HUDEP-2 (cell line): ENCODE measurements around the gene MYBPHL.

Experiments used
- DNase-seq, 76 experiments: peaks; one replicate each; lab custom pipeline; 2025; ENCODE audit not compliant: unreplicated experiment in 76 of 76; lab: John Stamatoyannopoulos, UW

Gene MYBPHL

DNA sequence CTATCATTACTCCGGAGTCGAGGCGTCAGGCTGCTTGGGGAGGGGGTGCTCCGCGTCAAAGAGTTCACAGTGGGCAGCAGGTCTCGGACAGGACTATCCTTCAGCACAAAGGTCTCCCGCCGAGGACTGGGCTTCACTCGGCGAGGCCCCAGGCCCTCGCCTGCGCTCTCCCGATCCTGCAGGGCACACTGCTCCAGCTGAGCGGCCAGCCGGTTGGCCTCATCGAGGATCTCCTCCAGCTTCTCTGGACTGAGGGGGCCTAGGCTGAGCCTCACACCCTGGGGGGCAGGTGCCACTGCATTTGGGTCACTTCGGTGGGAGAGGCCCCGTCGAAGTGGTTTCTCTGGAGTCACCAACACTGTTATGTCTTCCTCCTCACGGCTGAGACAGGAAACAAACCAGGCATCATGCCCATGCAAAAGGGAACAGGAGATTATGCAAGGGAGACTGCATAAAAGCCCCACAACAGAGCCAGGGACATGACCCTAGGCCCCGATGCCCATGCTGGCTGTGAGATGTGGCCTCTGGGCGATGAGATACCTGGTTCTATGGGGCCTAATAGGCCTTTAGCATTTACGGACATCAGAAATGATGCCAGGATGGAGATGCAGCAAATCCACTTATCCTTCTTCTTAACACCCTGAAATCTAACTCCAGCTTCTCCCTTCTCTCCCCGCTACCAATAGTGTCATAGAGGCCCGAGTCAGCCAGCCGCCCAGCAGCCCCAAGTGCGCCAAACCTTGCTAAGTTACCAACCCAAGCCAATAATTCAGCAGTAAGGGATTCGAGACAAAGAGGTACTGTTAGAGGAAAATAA lies 24.9 kb downstream of the MYBPHL start:
- DNase-seq = no peak

DNA sequence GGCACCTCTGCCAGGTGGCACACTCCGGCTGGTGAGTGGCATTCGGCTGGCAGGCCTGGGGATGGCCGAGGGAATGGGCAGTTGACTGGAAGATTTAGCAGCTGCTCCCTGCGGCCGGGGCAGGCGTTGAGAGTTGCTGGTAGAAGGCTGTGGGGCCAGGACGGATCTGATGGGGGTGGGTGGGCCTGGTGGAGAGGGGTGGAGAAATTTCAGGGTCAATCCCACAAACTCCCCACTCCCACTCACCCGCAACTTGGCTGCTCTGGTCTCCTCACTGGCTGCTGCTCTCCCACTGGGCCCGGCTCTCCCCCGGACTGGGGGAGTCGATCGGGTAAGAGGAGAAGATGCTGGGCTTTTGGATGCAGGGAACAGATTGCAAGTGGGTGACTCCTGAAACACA lies 25.9 kb downstream of the MYBPHL start:
- no peak for DNase-seq

DNA sequence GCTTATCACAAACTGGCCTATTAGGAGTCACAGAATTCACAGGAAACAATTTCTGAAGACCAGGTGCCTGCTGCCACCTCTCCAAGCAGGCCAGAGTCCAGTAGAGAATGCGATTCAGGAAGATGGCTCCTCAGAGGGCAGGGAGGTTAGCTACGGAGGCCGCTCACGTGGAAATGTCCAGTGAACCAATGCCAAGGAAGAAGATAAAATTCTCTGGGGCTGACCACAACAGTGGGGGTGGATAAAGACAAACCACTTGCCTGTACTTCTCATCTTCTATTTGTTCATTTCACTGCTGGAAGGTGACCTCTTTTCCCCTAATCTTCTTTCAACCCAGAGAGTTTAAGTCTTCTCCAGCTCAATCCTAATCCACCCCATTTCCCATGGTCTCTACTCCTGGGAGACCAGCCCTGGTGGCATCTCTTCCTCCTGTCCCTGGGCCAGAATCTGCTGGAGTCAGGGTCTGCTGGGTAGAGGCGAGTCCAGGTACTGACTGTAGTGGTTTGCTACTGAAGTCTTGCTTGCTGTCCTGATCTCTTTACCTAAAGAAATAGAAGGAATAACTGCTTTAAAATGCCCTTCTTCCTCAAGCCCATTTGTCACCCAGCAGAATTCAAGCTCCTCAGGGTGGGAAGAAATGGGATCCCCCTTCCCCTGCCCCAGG lies 27.1 kb downstream of the MYBPHL start:
- peak in 7 of 76 experiments; percentile 10 to 42 (median 21) for DNase-seq

DNA sequence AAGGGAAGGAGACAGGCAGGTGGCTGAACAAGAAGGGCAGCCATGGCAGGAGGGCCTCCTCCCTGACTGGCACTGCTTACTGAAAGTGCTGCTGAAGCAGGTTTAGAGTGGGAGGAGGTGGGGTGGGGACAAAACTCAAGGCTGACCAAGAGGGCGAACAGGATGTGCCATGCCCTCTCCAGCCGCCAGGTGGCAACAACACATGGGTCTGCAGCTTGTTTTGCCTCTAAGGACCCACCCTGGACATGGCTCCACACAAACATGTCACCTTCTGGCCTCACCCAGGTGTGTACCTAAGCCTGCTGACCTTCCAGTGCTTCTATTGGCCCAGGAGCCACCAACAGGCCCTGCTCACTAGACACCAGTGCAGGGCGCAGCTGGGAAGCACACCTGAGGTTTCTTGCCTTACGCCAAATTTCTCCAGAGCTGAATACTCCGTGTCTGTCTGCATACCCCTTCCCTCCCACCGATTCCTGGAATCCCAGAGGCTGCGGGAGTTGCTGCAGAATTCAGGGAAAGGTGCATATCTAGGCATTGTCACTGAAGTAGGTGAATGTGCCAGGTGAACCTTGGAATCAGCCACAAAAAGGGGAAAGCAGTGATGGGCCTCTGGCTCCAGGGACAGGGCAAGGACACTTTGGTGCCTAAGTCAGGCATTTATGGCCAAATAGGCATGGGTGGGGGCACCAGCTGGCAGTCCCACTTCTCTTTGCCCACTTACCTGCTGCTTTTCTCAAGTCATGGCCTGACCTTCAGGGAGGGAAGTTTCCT lies 29.2 kb downstream of the MYBPHL start:
- peak in 74 of 76 experiments; percentile 9 to 88 (median 70) for DNase-seq

DNA sequence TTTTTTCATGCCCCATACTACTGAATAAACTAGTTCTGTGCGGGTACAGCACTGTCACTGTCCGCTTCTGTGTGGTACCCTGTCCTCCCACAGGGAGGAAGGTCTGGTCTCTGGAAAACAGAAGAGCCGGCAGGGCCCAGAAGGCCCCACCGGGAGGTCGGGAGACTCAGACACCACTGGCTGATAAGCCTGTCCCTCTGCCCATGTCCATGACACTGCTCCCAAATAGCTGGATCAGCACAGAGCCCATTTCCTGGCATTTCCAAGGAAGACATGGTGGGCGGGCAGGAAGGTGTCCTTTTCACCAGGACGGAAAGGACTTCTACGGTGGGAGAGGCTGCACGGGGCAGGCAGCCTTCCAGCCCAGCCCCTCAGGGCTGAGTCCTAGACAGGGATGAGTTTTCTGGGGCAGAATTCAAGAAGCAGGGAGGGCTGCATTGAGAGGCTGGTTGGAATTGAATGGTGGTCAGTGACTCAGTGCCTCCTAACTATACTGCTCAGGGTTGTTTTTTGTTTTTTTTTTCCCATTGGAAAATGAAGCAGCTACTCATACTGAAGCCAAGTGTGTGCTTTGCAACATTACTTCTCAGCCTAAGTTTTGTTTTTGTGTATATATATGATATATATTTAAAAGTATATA lies 31.0 kb downstream of the MYBPHL start:
- DNase-seq = no peak

DNA sequence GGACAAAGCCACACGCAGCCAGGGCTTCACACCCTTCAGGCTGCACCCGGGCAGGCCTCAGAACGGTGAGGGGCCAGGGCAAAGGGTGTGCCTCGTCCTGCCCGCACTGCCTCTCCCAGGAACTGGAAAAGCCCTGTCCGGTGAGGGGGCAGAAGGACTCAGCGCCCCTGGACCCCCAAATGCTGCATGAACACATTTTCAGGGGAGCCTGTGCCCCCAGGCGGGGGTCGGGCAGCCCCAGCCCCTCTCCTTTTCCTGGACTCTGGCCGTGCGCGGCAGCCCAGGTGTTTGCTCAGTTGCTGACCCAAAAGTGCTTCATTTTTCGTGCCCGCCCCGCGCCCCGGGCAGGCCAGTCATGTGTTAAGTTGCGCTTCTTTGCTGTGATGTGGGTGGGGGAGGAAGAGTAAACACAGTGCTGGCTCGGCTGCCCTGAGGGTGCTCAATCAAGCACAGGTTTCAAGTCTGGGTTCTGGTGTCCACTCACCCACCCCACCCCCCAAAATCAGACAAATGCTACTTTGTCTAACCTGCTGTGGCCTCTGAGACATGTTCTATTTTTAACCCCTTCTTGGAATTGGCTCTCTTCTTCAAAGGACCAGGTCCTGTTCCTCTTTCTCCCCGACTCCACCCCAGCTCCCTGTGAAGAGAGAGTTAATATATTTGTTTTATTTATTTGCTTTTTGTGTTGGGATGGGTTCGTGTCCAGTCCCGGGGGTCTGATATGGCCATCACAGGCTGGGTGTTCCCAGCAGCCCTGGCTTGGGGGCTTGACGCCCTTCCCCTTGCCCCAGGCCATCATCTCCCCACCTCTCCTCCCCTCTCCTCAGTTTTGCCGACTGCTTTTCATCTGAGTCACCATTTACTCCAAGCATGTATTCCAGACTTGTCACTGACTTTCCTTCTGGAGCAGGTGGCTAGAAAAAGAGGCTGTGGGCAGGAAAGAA lies 32.0 kb downstream of the MYBPHL start:
- DNase-seq = no peak

DNA sequence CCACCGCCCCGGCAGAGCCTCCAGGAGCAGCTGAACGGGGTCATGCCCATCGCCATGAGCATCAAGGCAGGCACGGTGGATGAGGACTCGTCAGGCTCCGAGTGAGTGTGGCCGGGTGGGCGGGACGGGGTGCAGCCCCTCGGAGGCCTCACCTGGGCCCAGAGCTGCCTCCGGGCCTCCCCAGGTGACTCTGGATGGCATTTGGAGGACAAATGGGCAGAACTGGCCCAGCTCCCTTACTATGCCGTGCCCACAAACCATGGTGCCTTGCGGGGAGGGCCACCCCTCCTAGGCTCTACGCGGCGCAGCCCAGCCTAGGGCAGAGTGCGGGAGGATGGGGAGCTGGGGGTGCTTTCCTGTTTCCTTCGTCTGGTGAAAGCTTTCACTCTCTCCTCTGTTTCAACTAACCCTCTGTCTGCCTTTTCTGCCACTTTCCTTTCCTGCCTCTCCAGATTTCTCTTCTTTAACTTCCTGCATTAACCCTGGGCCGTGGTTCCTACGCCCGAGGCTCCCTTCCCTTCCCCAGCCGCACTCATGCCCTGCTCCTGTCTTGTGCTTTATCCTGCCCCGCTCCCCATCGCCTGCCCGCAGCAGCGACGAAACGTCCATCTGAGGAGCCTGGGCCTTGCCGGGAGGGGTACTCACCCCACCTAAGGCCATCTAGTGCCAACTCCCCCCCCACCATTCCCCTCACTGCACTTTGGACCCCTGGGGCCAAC lies 33.1 kb downstream of the MYBPHL start:
- no peak for DNase-seq

DNA sequence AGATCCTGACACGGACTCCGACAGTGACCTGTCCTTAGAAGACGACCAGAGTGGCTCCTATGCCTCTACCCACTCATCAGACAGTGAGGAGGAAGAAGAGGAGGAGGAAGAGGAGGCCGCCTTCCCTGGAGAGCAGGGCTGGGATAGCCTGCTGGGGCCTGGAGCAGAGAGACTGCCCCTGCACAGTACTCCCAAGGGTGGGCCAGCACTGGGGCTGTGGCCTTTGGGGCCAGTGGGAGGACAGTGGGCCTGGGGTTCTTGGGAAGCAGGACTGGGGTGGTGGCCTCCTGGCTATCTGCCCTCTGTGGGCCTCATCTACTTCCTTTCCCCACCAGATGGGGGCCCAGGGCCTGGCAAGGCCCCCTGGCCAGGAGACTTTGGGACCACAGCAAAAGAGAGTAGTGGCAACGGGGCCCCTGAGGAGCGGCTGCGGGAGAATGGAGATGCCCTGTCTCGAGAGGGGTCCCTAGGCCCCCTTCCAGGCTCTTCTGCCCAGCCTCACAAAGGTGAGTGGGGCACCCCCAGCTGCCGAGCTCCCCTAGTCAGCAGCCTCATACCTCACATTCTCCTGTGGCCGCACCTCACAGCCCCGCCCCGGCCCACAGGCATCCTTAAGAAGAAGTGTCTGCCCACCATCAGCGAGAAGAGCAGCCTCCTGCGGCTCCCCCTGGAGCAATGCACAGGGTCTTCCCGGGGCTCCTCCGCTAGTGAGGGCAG lies 33.8 kb downstream of the MYBPHL start:
- DNase-seq = no peak

DNA sequence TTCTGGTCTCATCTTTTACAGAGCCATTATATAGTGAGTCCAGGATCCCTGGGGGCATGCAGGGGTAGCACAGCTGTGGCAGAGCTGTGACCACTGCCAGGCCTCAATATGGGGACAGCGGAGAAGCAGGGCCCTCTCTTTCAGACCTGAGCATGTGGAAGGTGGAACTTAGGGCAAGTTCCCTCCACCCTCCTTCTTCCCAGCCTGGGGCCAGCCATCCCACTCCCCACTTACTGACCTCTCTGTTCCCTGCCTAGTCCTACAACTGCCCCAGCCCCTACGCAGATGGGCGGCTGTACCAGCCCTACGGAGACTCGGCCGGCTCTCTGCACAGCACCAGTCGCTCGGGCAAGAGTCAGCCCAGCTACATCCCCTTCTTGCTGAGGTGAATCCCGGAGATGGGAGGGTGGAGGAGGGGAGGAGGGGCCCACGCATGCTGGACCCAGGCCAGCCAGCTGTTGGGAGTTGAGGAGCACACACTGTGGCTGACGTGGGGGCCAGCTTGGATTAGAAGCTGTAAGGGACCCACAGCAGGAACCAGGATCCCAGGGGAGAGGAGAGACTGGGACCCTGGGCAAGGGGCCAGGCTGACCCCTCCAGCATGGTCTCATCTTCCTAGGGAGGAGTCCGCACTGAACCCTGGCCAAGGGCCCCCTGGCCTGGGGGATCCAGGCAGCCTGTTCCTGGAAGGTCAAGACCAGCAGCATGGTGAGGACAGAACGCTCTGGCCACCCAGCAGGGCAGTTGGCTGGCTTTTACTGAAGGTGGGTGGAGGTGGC lies 34.6 kb downstream of the MYBPHL start:
- DNase-seq = no peak

DNA sequence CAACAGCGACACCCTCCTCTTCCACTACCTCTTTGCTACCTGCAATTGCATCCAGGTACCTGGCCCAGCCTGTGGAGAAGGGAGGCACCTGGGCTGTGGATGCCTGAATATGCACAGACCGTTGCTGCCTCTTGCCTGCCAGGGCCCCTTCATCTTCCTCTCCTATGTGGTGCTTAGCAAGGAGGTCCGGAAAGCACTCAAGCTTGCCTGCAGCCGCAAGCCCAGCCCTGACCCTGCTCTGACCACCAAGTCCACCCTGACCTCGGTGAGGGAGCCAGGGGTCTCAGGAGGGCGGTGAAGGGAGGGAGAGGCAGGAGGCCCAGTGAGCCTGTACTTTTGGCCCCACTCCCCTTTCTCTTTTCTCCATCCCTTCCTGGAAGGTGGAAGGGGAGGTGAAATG lies 35.4 kb downstream of the MYBPHL start:
- DNase-seq = no peak

DNA sequence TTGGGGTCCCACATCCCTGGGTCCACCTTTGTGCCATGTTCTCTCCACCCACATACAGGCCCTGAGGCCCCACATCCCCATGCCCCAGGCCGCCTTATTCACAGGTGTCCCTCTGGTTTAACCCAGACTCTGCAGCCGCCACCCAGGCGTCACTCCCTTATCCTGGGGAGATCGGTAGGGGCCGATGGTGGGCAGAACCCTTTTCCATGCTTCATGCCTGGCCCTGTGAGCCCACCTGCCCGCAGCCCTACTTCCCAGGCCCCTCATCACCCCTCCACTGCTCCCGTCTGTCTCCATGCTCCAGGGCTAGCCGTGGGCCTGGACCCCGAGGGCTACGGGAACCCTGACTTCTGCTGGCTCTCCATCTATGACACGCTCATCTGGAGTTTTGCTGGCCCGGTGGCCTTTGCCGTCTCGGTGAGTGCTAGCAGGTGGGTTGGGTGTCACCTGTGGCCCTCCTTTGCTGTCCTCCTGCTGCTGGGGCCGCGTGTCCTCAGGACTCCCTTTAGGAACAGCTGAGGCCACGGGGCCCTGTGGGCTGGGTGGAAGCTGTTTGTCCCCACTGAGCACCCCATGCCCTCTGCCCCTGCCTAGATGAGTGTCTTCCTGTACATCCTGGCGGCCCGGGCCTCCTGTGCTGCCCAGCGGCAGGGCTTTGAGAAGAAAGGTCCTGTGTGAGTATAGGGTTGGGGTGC lies 36.0 kb downstream of the MYBPHL start:
- no peak for DNase-seq

DNA sequence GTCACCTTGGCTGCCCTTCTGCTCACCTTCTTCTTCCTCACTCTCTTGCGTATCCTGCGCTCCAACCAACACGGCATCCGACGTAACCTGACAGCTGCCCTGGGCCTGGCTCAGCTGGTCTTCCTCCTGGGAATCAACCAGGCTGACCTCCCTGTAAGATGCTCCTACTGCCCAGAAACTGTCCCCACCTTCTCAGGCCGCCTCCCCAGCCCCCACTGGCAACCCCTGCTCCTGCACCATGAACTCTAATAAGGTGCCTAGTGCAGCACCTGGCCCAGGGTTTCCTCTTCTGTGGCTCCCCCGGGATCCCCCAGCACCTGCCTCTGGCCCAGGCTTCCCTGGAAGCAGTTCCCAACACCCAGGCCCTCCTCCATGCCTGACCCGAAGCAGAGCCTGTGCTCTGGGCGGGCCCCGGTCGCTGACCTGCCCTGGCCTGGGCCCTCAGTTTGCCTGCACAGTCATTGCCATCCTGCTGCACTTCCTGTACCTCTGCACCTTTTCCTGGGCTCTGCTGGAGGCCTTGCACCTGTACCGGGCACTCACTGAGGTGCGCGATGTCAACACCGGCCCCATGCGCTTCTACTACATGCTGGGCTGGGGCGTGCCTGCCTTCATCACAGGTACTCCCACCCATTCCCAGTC lies 36.7 kb downstream of the MYBPHL start:
- no peak for DNase-seq

DNA sequence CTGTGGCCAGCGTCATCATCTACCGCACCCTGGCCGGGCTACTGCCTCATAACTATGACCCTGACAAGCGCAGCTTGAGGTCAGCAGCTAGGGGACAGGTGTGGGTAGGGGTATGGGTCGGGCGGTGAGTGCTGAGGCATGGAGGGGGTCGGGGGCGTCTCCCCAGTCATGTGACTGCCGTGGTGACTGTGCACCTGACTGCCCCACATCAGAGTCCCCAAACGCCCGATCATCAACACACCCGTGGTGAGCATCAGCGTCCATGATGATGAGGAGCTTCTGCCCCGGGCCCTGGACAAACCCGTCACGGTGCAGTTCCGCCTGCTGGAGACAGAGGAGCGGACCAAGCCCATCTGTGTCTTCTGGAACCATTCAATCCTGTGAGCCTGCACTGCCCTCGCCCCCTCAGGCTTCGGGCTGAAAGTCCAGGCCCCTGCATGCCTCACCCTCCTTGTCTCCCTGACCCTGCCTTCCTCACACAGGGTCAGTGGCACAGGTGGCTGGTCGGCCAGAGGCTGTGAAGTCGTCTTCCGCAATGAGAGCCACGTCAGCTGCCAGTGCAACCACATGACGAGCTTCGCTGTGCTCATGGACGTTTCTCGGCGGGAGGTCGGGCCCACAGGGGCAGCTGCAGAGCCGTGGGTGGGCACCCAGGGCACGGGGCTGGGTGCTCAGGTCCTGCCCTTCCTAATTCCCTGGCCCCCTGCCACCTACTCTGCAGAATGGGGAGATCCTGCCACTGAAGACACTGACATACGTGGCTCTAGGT lies 37.4 kb downstream of the MYBPHL start:
- DNase-seq = no peak

DNA sequence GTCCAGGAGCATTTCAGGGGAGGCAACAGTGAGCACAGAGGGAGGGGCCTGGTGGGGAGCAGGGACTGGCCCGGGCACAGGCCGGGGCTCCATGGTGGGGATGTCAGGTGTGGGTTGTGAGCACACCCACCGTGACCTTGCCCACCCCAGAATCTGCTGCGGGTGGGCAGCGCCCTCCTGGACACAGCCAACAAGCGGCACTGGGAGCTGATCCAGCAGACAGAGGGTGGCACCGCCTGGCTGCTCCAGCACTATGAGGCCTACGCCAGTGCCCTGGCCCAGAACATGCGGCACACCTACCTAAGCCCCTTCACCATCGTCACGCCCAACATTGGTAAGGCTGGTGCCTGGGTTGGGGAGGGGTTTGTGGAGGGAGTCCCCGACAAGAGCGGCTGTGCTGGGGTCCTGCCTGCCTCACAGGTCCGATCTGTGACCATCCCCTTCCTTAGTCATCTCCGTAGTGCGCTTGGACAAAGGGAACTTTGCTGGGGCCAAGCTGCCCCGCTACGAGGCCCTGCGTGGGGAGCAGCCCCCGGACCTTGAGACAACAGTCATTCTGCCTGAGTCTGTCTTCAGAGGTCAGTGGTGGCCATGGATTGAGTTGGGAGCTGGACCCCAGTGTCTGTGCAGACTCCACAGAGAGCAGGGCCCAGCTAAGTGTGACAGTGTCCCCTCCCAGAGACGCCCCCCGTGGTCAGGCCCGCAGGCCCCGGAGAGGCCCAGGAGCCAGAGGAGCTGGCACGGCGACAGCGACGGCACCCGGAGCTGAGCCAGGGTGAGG lies 38.2 kb downstream of the MYBPHL start:
- DNase-seq = no peak

DNA sequence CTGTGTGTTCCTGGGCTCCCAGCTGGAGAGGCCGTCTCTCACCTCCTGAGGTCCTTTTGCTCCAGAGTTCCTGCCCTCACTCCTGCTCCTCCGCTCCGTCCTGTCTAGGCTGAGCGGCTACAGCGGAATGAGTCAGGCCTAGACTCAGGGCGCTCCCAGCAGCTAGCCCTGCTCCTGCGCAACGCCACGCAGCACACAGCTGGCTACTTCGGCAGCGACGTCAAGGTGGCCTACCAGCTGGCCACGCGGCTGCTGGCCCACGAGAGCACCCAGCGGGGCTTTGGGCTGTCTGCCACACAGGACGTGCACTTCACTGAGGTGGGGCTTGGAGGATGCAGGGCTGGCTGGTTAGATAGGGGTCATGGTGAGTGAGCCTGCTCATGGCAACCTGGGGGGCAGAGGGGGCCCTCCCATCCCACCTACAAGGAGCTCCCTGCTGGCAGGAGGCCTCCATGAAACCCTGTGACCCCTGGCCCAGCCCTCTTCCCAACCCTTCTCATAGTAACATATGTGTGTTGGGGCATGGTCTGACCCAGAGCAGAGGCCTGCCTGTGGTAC lies 39.0 kb downstream of the MYBPHL start:
- DNase-seq = no peak
